ENCODE data around the gene TAOK3.
"Not testable (repeated sequence)": the region's sequence is repeated elsewhere in the genome, so short reads cannot be mapped to it uniquely, and the experiment has no call there.

Gene TAOK3

GRCh38 chr12:118288174-118288573 is 84.5 kb downstream of the TAOK3 start:
- DNase-seq, result no peak

- no peak for DNase-seq
Measured at GRCh38 chr12:118287728-118288127, 85.0 kb downstream of the TAOK3 start.

- DNase-seq, result no peak
Measured at GRCh38 chr12:118282767-118283166, 89.9 kb downstream of the TAOK3 start.

- not testable (repeated sequence) for DNase-seq
Measured at GRCh38 chr12:118278288-118278687, 94.4 kb downstream of the TAOK3 start.

- DNase-seq, result no peak
Measured at GRCh38 chr12:118274066-118274465, 98.6 kb downstream of the TAOK3 start.

- peak; percentile 8 for DNase-seq
Measured at GRCh38 chr12:118271770-118272417, 100.8 kb downstream of the TAOK3 start.

- DNase-seq, result no peak
Measured at GRCh38 chr12:118271183-118271582, 101.5 kb downstream of the TAOK3 start.

GRCh38 chr12:118269806-118270205 is 102.9 kb downstream of the TAOK3 start:
- DNase-seq, result no peak

GRCh38 chr12:118259079-118259478 is 113.6 kb downstream of the TAOK3 start:
- peak; percentile 14 for DNase-seq

GRCh38 chr12:118256352-118256751 is 116.4 kb downstream of the TAOK3 start:
- DNase-seq, result no peak

- no peak for DNase-seq
Measured at GRCh38 chr12:118249547-118249946, 123.2 kb downstream of the TAOK3 start.

GRCh38 chr12:118245886-118246285 is 126.8 kb downstream of the TAOK3 start:
- not testable (repeated sequence) for DNase-seq

- DNase-seq, result no peak
Measured at GRCh38 chr12:118238888-118239287, 133.8 kb downstream of the TAOK3 start.

GRCh38 chr12:118237908-118238307 is 134.8 kb downstream of the TAOK3 start:
- DNase-seq, result peak; percentile 10

- no peak for DNase-seq
Measured at GRCh38 chr12:118237052-118237665, 135.5 kb downstream of the TAOK3 start.

GRCh38 chr12:118220702-118221101 is 152.0 kb downstream of the TAOK3 start:
- no peak for DNase-seq

GRCh38 chr12:118219772-118220171 is 152.9 kb downstream of the TAOK3 start:
- no peak for DNase-seq

GRCh38 chr12:118219106-118219505 is 153.6 kb downstream of the TAOK3 start:
- DNase-seq, result no peak

GRCh38 chr12:118213452-118213851 is 159.3 kb downstream of the TAOK3 start:
- no peak for DNase-seq

GRCh38 chr12:118212606-118213005 is 160.1 kb downstream of the TAOK3 start:
- no peak for DNase-seq

- DNase-seq, result no peak
Measured at GRCh38 chr12:118206107-118206412, 166.6 kb downstream of the TAOK3 start.

GRCh38 chr12:118193958-118194357 is 178.7 kb downstream of the TAOK3 start:
- DNase-seq, result no peak

GRCh38 chr12:118193477-118193876 is 179.2 kb downstream of the TAOK3 start:
- no peak for DNase-seq

GRCh38 chr12:118190266-118190665 is 182.4 kb downstream of the TAOK3 start:
- DNase-seq, result no peak

- no peak for DNase-seq
Measured at GRCh38 chr12:118189741-118190191, 182.9 kb downstream of the TAOK3 start.

Measured in DMS53 (cell line).